GM23338 (cell line): ENCODE data around the gene CD59. TPM values are rescaled to one million over a fixed set of nuclear protein-coding genes. Genes with fewer than 3 reads are reported as not detected.

Experiments
- ATAC-seq: fragments of 200-7000 bp; cut with Tn5 transposase; 3 replicates; pipeline ENCODE4 v1.9.1; 2020
- DNase-seq: peaks from one replicate; pipeline ENCODE4 v3.0.0-alpha.2; 2015; ENCODE audit warnings: low spot score
- H2AFZ ChIP-seq: fragments of 200-600 bp; sonication (generic); 2 replicates; pipeline ENCODE4 v1.8.0; 2016; ENCODE audit warnings: antibody characterized with exemption, mild to moderate bottlenecking, moderate library complexity
- H3F3A ChIP-seq: fragments of 200-600 bp; sonication (generic); replicated peaks from 2 replicates; pipeline ENCODE4 v1.8.0; 2017; ENCODE audit warnings: antibody characterized with exemption, mixed run types, low read depth
- H3K27ac ChIP-seq: fragments of 200-600 bp; sonication (generic); 2 replicates; pipeline ENCODE4 v1.6.1; 2016; ENCODE audit warnings: low read depth
- H3K27me3 ChIP-seq: fragments of 200-600 bp; sonication (generic); 2 replicates; pipeline ENCODE4 v1.8.0; 2016; ENCODE audit warnings: mild to moderate bottlenecking, mixed run types, moderate library complexity; ENCODE audit not compliant: insufficient read depth
- H3K36me3 ChIP-seq: fragments of 200-600 bp; sonication (generic); 2 replicates; pipeline ENCODE4 v1.8.0; 2016; ENCODE audit warnings: mild to moderate bottlenecking; ENCODE audit not compliant: insufficient read depth
- H3K4me1 ChIP-seq: fragments of 200-600 bp; sonication (generic); 2 replicates; pipeline ENCODE4 v1.8.0; 2016; ENCODE audit warnings: mild to moderate bottlenecking, moderate library complexity; ENCODE audit not compliant: insufficient read depth
- H3K4me2 ChIP-seq: fragments of 200-600 bp; sonication (generic); 2 replicates; pipeline ENCODE4 v1.7.1; 2017; ENCODE audit warnings: mixed run types
- H3K4me3 ChIP-seq: fragments of 200-600 bp; sonication (generic); 2 replicates; pipeline ENCODE4 v1.6.1; 2016; ENCODE audit warnings: mixed run types
- H3K79me2 ChIP-seq: fragments of 200-600 bp; sonication (generic); replicated peaks from 2 replicates; pipeline ENCODE4 v1.8.0; 2017; ENCODE audit warnings: mild to moderate bottlenecking; ENCODE audit not compliant: insufficient read depth
- H3K9me2 ChIP-seq: fragments of 200-600 bp; sonication (generic); 2 replicates; pipeline ENCODE4 v1.8.0; 2017; ENCODE audit not compliant: insufficient read depth
- H4K20me1 ChIP-seq: fragments of 200-600 bp; sonication (generic); replicated peaks from 2 replicates; pipeline ENCODE4 v1.8.0; 2017; ENCODE audit warnings: mild to moderate bottlenecking; ENCODE audit not compliant: insufficient read depth
- H3K27ac Mint-ChIP-seq: 2 replicates; pipeline ENCODE4 v1.8.0; 2020; ENCODE audit warnings: inconsistent platforms, mild to moderate bottlenecking, moderate library complexity, mixed read lengths
- H3K27me3 Mint-ChIP-seq: 3 replicates; pipeline ENCODE4 v1.8.0; 2022; ENCODE audit warnings: low read depth, mild to moderate bottlenecking, moderate library complexity, mixed read lengths, inconsistent platforms; ENCODE audit not compliant: insufficient read depth, poor library complexity
- H3K36me3 Mint-ChIP-seq: 3 replicates; pipeline ENCODE4 v1.8.0; 2021; ENCODE audit warnings: low read depth, mild to moderate bottlenecking, inconsistent platforms, moderate library complexity, mixed read lengths
- H3K4me1 Mint-ChIP-seq: 3 replicates; pipeline ENCODE4 v1.8.0; 2020; ENCODE audit warnings: mild to moderate bottlenecking, inconsistent platforms, mixed read lengths
- H3K4me3 Mint-ChIP-seq: 3 replicates; pipeline ENCODE4 v1.8.0; 2021; ENCODE audit warnings: moderate library complexity, mild to moderate bottlenecking, inconsistent platforms, mixed read lengths
- H3K9me3 Mint-ChIP-seq: 3 replicates; pipeline ENCODE4 v1.8.0; 2020; ENCODE audit warnings: moderate library complexity, mild to moderate bottlenecking, inconsistent platforms, mixed read lengths
- CREB1 ChIP-seq: fragments of 250-450 bp; sonication (Bioruptor Pico); IDR thresholded peaks from 2 replicates; pipeline ENCODE4 v1.5.0; 2020; ENCODE audit warnings: low read depth, mild to moderate bottlenecking, moderate library complexity
- CTCF ChIP-seq, 2 experiments: fragments of 200-600 bp in 1 of 2; sonication (generic) in 1 of 2; conservative IDR thresholded peaks; 2 replicates each; pipeline versions ENCODE4 v1.5.1 to v1.6.1; 2016 to 2017; ENCODE audit warnings: antibody characterized with exemption in 2 of 2, low read depth in 2 of 2, mild to moderate bottlenecking in 2 of 2, moderate library complexity in 1 of 2
- EZH2 ChIP-seq: fragments of 200-600 bp; sonication (generic); IDR thresholded peaks from one replicate; pipeline ENCODE4 v1.8.0; 2017; ENCODE audit warnings: antibody characterized with exemption, mild to moderate bottlenecking, low read depth; ENCODE audit not compliant: unreplicated experiment
- EZH2phosphoT487 ChIP-seq: fragments of 200-600 bp; sonication (generic); IDR thresholded peaks from one replicate; pipeline ENCODE4 v1.8.1; 2018; ENCODE audit warnings: antibody characterized with exemption; ENCODE audit not compliant: unreplicated experiment
- JUNB ChIP-seq: IDR thresholded peaks from one replicate; pipeline ENCODE4 v1.6.1; 2016; ENCODE audit warnings: antibody characterized with exemption; ENCODE audit not compliant: unreplicated experiment
- NANOG ChIP-seq: IDR thresholded peaks from 2 replicates; pipeline ENCODE4 v1.6.1; 2016; ENCODE audit warnings: antibody characterized with exemption, borderline replicate concordance
- POLR2AphosphoS5 ChIP-seq: IDR thresholded peaks from 2 replicates; pipeline ENCODE4 v1.6.1; 2016; ENCODE audit warnings: antibody characterized with exemption, low read depth
- REST ChIP-seq: IDR thresholded peaks from one replicate; pipeline ENCODE4 v1.6.1; 2018; ENCODE audit warnings: antibody characterized with exemption; ENCODE audit not compliant: unreplicated experiment
- STAT1 ChIP-seq: IDR thresholded peaks from one replicate; pipeline ENCODE4 v1.6.1; 2016; ENCODE audit warnings: antibody characterized with exemption; ENCODE audit not compliant: unreplicated experiment
- ZNF114 ChIP-seq: fragments of 250-450 bp; sonication (Bioruptor Pico); IDR thresholded peaks from 2 replicates; pipeline ENCODE4 v1.5.0; 2020; ENCODE audit warnings: mild to moderate bottlenecking, moderate library complexity
- ZNF331 ChIP-seq: fragments of 250-450 bp; sonication (Bioruptor Pico); IDR thresholded peaks from 2 replicates; pipeline ENCODE4 v1.5.0; 2020; ENCODE audit warnings: low read depth, mild to moderate bottlenecking, moderate library complexity
- ZNF462 ChIP-seq: fragments of 250-450 bp; sonication (Bioruptor Pico); IDR thresholded peaks from 2 replicates; pipeline ENCODE4 v1.5.0; 2020; ENCODE audit warnings: mild to moderate bottlenecking, moderate library complexity
- polyA plus RNA-seq: library from polyadenylated mRNA; unstranded; fragments of >200 nt; fragmentation: Nextera tagmentation; extraction: Ambion mirVana; gene quantifications from 2 replicates; pipeline ENCODE4 v1.2.1, GENCODE V29; 2016
- total RNA-seq: library from RNA; depleted of rRNA; stranded (reverse); fragments of >200 nt; shearing (Covaris generic); gene quantifications from 2 replicates; pipeline ENCODE4 v1.2.3, GENCODE V29; 2014
- TF ChIP-seq, protein P1 (sequence below): IDR thresholded peaks from 2 replicates; pipeline ENCODE4 v1.6.1; 2016; ENCODE audit warnings: antibody characterized with exemption

The CD59 gene
- total and polyA plus RNA-seq, 2 experiments from 2014 or later, result 41.5 to 86.6 TPM

GRCh38 chr11:33772300-33772699 is 36.1 kb upstream of the CD59 start:
- H4K20me1 ChIP-seq, result peaks cover 20% of the 10 kb centered on the region
- H3K27ac ChIP-seq, result no peak overlapping the region
- H3K4me2 ChIP-seq, result no peak overlapping the region
- H3K27ac Mint-ChIP-seq, result no peak overlapping the region
- no peaks in the 10 kb centered on the region for H3K36me3 Mint-ChIP-seq
- TF ChIP-seq ZNF331 (no peak), STAT1 (no peak), REST (no peak), EZH2phosphoT487 (no peak), POLR2AphosphoS5 (no peak), JUNB (no peak), CTCF (conservative IDR thresholded peaks at IDR 0.05; ENCODE audit: low read depth in 2 of 2) (no peak), ZNF114 (CRISPR knock-in tag) (no peak), EZH2 (no peak), NANOG (no peak), ZNF462 (CRISPR knock-in tag) (no peak), CREB1 (CRISPR knock-in tag) (no peak)
- TF ChIP-seq, protein P1, sequence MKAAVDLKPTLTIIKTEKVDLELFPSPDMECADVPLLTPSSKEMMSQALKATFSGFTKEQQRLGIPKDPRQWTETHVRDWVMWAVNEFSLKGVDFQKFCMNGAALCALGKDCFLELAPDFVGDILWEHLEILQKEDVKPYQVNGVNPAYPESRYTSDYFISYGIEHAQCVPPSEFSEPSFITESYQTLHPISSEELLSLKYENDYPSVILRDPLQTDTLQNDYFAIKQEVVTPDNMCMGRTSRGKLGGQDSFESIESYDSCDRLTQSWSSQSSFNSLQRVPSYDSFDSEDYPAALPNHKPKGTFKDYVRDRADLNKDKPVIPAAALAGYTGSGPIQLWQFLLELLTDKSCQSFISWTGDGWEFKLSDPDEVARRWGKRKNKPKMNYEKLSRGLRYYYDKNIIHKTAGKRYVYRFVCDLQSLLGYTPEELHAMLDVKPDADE, result no peak
- ATAC-seq (no peak), DNase-seq (no peak)
- peaks cover 29% of the 10 kb centered on the region for H3K27me3 ChIP-seq
- H3K9me2 ChIP-seq, result no peaks in the 10 kb centered on the region
- H3K79me2 ChIP-seq, result peaks cover 20% of the 10 kb centered on the region
- no peaks in the 10 kb centered on the region for H3K9me3 Mint-ChIP-seq
- no peak overlapping the region for H3K4me3 ChIP-seq
- no peaks in the 10 kb centered on the region; the same call in 1 of the 2 replicates for H3K36me3 ChIP-seq
- H3K4me1 Mint-ChIP-seq, result peaks cover 24% of the 10 kb centered on the region
- no peaks in the 10 kb centered on the region for H3F3A ChIP-seq
- peaks cover 18% of the 10 kb centered on the region for H3K4me1 ChIP-seq
- H3K27me3 Mint-ChIP-seq, result peaks cover 21% of the 10 kb centered on the region
- H3K4me3 Mint-ChIP-seq, result no peak overlapping the region
- no peak overlapping the region for H2AFZ ChIP-seq
